ENCODE measurements around the gene ANKHD1.

ANKHD1 gene

GRCh38 chr5:140401362-140402257 is at the start of gene ANKHD1:
ANKHD1 (plus strand) TSS chr5:140401833; CDS start chr5:140401968, 135 bp downstream.
- TF ChIP-seq CTCF (IDR thresholded peaks at IDR 0.05): no peak

GRCh38 chr5:140355546-140355945 is 46.1 kb upstream of the ANKHD1 start:
- no peak for TF ChIP-seq CTCF (IDR thresholded peaks at IDR 0.05)

GRCh38 chr5:140356853-140357725 is 44.5 kb upstream of the ANKHD1 start:
- no peak for TF ChIP-seq CTCF (IDR thresholded peaks at IDR 0.05)

- peak; percentile 95 for TF ChIP-seq CTCF (IDR thresholded peaks at IDR 0.05)
Observed at GRCh38 chr5:140357726-140358093, 43.9 kb upstream of the ANKHD1 start.

GRCh38 chr5:140358738-140359310 is 42.8 kb upstream of the ANKHD1 start:
- TF ChIP-seq CTCF (IDR thresholded peaks at IDR 0.05): peak; percentile 56; the same call in 1 of the 2 replicates

- TF ChIP-seq CTCF (IDR thresholded peaks at IDR 0.05): no peak
Observed at GRCh38 chr5:140360101-140360500, 41.5 kb upstream of the ANKHD1 start, which contains the start of gene SLC4A9. SLC4A9 (plus strand) TSS chr5:140360194; CDS start chr5:140360237, 43 bp downstream.

Data from LNCAP (cell line).